ENCODE measurements around the gene HOXB5.
A peak's percentile ranks its signal among the peaks of the same experiment; 100 is the strongest.

The HOXB5 gene

GRCh38 chr17:48589060-48589830 lies 4.3 kb downstream of the HOXB5 start:
- no peak for DNase-seq

- DNase-seq: no peak
Observed at GRCh38 chr17:48588528-48588927, 5.1 kb downstream of the HOXB5 start.

- no peak for DNase-seq
Observed at GRCh38 chr17:48588074-48588415, 5.5 kb downstream of the HOXB5 start.

GRCh38 chr17:48587276-48588073 lies 6.1 kb downstream of the HOXB5 start:
- DNase-seq: no peak

GRCh38 chr17:48586355-48587258 lies 7.0 kb downstream of the HOXB5 start:
- no peak for DNase-seq

GRCh38 chr17:48584223-48584741 lies 9.3 kb downstream of the HOXB5 start:
- DNase-seq: no peak

- DNase-seq: no peak
Observed at GRCh38 chr17:48583708-48584222, 9.8 kb downstream of the HOXB5 start.

GRCh38 chr17:48582750-48583069 lies 10.9 kb downstream of the HOXB5 start:
- no peak for DNase-seq

- no peak for DNase-seq
Observed at GRCh38 chr17:48579760-48580554, 13.6 kb downstream of the HOXB5 start.

GRCh38 chr17:48579471-48579759 lies 14.2 kb downstream of the HOXB5 start:
- no peak for DNase-seq

GRCh38 chr17:48578616-48579470 lies 14.7 kb downstream of the HOXB5 start:
- DNase-seq: no peak

GRCh38 chr17:48577946-48578615 lies 15.5 kb downstream of the HOXB5 start, which contains the start of gene HOXB4:
TSS of gene HOXB4 (minus strand) at chr17:48578350. CDS start at chr17:48578319, 31 bp downstream.
- peak; percentile 76 for DNase-seq

- DNase-seq: no peak
Observed at GRCh38 chr17:48577330-48577945, 16.1 kb downstream of the HOXB5 start.

GRCh38 chr17:48576479-48577309 lies 16.9 kb downstream of the HOXB5 start:
- no peak for DNase-seq

- DNase-seq: no peak
Observed at GRCh38 chr17:48575673-48576478, 17.7 kb downstream of the HOXB5 start.

- no peak for DNase-seq
Observed at GRCh38 chr17:48575066-48575582, 18.5 kb downstream of the HOXB5 start.

- DNase-seq: no peak
Observed at GRCh38 chr17:48574505-48575065, 19.0 kb downstream of the HOXB5 start.

Measured in CD4-positive, alpha-beta T cell treated with Interleukin-21 for 1 hour (primary cell).